Activated T-cell treated with anti-CD3 and anti-CD28 coated beads for 24 hours (primary cell): ENCODE results near the gene SIGLEC8.

Experiments
- DNase-seq: peaks from one replicate; pipeline ENCODE4 v3.0.0-alpha.2; 2020; ENCODE audit warnings: low read depth

SIGLEC8 gene

DNA sequence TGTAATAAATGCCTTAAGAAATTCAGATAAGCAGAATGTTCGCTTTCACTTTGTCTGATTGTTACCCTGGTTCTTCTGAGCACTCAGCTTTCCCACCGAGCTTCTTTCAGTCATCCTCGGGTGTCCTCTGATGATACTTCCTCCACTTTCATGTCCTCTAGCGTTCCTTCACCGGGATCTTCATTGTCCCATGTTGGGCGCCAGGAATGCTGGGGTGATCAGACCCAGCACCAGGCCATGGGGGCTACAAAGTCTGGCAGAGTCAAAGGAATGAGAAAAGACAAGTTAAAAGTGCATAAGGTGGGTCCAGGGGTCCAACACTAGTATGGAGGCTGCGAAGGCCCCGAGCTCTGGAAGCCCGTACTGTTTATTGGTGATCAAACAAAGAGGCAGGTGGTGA, 56.1 kb downstream of the SIGLEC8 start:
- no peak for DNase-seq
